OCI-LY3 (cell line): ENCODE results near the gene RSAD1.

Experiments used
- H2AFZ ChIP-seq: fragments of 200-600, 300-600 bp; shearing (Covaris generic); 2 replicates; pipeline ENCODE4 v1.6.0; 2014; ENCODE audit warnings: antibody characterized with exemption, low read depth, low read length
- H3K27ac ChIP-seq: fragments of 200-600, 300-600 bp; sonication (generic); 2 replicates; pipeline ENCODE4 v1.5.1; 2014; ENCODE audit warnings: mild to moderate bottlenecking, low read length, moderate library complexity, mixed read lengths
- H3K27me3 ChIP-seq: fragments of 200-600, 300-600 bp; sonication (generic); 2 replicates; pipeline ENCODE4 v1.6.1; 2014; ENCODE audit warnings: low read depth, low read length, mixed read lengths
- H3K36me3 ChIP-seq: fragments of 200-600, 300-600 bp; sonication (generic); replicated peaks from 2 replicates; pipeline ENCODE3; 2014; ENCODE audit warnings: low read depth, low read length, mixed read lengths
- H3K4me1 ChIP-seq: fragments of 300-600, 200-600 bp; sonication (generic); 2 replicates; pipeline ENCODE4 v1.6.1; 2014; ENCODE audit warnings: low read length, mixed read lengths
- H3K4me2 ChIP-seq: fragments of 200-600, 300-600 bp; sonication (generic); 2 replicates; pipeline ENCODE4 v1.6.1; 2014; ENCODE audit warnings: low read length, mixed read lengths
- H3K4me3 ChIP-seq: fragments of 300-600, 200-600 bp; sonication (generic); 2 replicates; pipeline ENCODE4 v1.5.1; 2014; ENCODE audit warnings: antibody characterized with exemption, mild to moderate bottlenecking, low read length, moderate library complexity
- H3K79me2 ChIP-seq: fragments of 300-600, 200-600 bp; shearing (Covaris generic); 2 replicates; pipeline ENCODE4 v1.6.1; 2014; ENCODE audit warnings: mild to moderate bottlenecking, low read length, mixed read lengths
- H3K9ac ChIP-seq: fragments of 300-600, 200-600 bp; shearing (Covaris generic); 2 replicates; pipeline ENCODE4 v1.6.0; 2014; ENCODE audit warnings: mild to moderate bottlenecking, low read length, moderate library complexity
- H3K9me3 ChIP-seq: fragments of 200-600, 300-600 bp; shearing (Covaris generic); 2 replicates; pipeline ENCODE4 v1.6.1; 2014; ENCODE audit warnings: low read length, mixed read lengths; ENCODE audit not compliant: insufficient read depth
- H4K20me1 ChIP-seq: fragments of 200-600, 300-600 bp; sonication (generic); 2 replicates; pipeline ENCODE4 v1.6.1; 2016; ENCODE audit warnings: low read length, mixed read lengths; ENCODE audit not compliant: insufficient read depth
- CTCF ChIP-seq: fragments of 200-600, 300-600 bp; sonication (generic); IDR thresholded peaks from 2 replicates; pipeline ENCODE4 v1.5.1; 2014; ENCODE audit warnings: antibody characterized with exemption, low read length, low read depth
- EZH2phosphoT487 ChIP-seq: fragments of 200-600 bp; shearing (Covaris generic); IDR thresholded peaks from 2 replicates; pipeline ENCODE4 v1.6.1; 2018; ENCODE audit warnings: antibody characterized with exemption, mixed run types, low read depth

RSAD1 gene

GRCh38 chr17:50452630-50453300, 25.9 kb upstream of the RSAD1 start:
- Histone ChIP-seq H4K20me1 (0 out of 2 replicates have a peak, but pooled peaks cover 4% of the 10 kb centered on the region), H3K27ac (no peak overlapping the region), H3K4me3 (no peak overlapping the region), H2AFZ (no peak overlapping the region), H3K9ac (no peak overlapping the region), H3K9me3 (no peaks in the 10 kb centered on the region), H3K4me1 (peaks cover 13% of the 10 kb centered on the region), H3K36me3 (no peaks in the 10 kb centered on the region), H3K4me2 (peak overlapping the region; percentile 35), H3K79me2 (no peaks in the 10 kb centered on the region), H3K27me3 (no peaks in the 10 kb centered on the region)
- TF ChIP-seq EZH2phosphoT487 (no peak), CTCF (no peak)

- H3K9ac ChIP-seq: no peak overlapping the region
- TF ChIP-seq EZH2phosphoT487 (no peak), CTCF (no peak)
- H3K79me2 ChIP-seq: no peaks in the 10 kb centered on the region
- 0 out of 2 replicates have a peak, but pooled peaks cover 4% of the 10 kb centered on the region for H4K20me1 ChIP-seq
- H3K27ac ChIP-seq: no peak overlapping the region
- H3K4me3 ChIP-seq: no peak overlapping the region
- H3K4me1 ChIP-seq: peaks cover 13% of the 10 kb centered on the region
- no peaks in the 10 kb centered on the region for H3K27me3 ChIP-seq
- no peaks in the 10 kb centered on the region for H3K9me3 ChIP-seq
- no peaks in the 10 kb centered on the region for H3K36me3 ChIP-seq
- H3K4me2 ChIP-seq: no peak overlapping the region
- H2AFZ ChIP-seq: no peak overlapping the region
Measured at GRCh38 chr17:50453901-50454300, 24.8 kb upstream of the RSAD1 start.

DNA sequence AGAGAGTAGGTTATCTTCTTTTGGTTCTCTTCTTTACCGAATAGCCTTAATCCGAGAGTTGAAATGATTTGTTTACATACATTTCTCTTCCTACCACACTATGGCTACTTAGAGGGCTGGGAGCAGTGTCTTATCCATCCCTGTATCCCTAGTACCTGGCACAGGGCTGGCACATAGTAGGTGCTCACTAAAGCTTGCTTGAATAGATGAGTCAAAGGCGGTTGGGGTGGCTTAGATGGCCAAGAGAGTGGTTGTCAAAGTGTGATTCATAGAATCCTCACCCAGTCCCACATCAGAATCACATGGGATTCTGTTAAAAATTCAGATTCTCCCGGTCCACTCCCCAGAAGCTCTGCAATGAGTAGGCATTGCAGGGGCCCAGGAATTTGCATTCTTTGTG, 21.0 kb upstream of the RSAD1 start:
- Histone ChIP-seq H3K9me3 (no peaks in the 10 kb centered on the region), H3K36me3 (no peaks in the 10 kb centered on the region), H3K9ac (no peak overlapping the region), H3K27me3 (no peaks in the 10 kb centered on the region), H2AFZ (no peak overlapping the region), H3K4me1 (peaks cover 12% of the 10 kb centered on the region), H4K20me1 (0 out of 2 replicates have a peak, but pooled peaks cover 4% of the 10 kb centered on the region), H3K79me2 (no peaks in the 10 kb centered on the region), H3K27ac (no peak overlapping the region), H3K4me2 (no peak overlapping the region), H3K4me3 (no peak overlapping the region)
- no peak for TF ChIP-seq EZH2phosphoT487
- TF ChIP-seq CTCF: no peak

- Histone ChIP-seq H2AFZ (no peak overlapping the region), H3K79me2 (no peaks in the 10 kb centered on the region), H3K27me3 (no peaks in the 10 kb centered on the region), H4K20me1 (no peaks in the 10 kb centered on the region), H3K27ac (no peak overlapping the region), H3K4me3 (no peak overlapping the region), H3K9ac (no peak overlapping the region), H3K36me3 (no peaks in the 10 kb centered on the region), H3K4me1 (0 out of 2 replicates have a peak, but pooled peaks cover 8% of the 10 kb centered on the region), H3K9me3 (no peaks in the 10 kb centered on the region), H3K4me2 (no peak overlapping the region)
- TF ChIP-seq EZH2phosphoT487 (no peak), CTCF (no peak)
Measured at GRCh38 chr17:50458270-50458669, 20.4 kb upstream of the RSAD1 start.
